Stimulated activated CD8-positive, alpha-beta memory T cell treated with anti-CD3 and anti-CD28 coated beads, Interleukin-2, amount 100 ng/mL, for 48 hours (primary cell): ENCODE measurements around the gene DERL2.
"Not testable (repeated sequence)": the region's sequence is repeated elsewhere in the genome, so short reads cannot be mapped to it uniquely, and the experiment has no call there.

Source experiments
- DNase-seq, 2 donors: peaks; one replicate each; pipeline ENCODE4 v3.0.0-alpha.2; 2020; ENCODE audit warnings: low read depth in 2 of 2

DERL2 gene

GRCh38 chr17:5437721-5438317, 48.2 kb downstream of the DERL2 start:
- no peak for DNase-seq

- not testable (repeated sequence) for DNase-seq
Measured at GRCh38 chr17:5435781-5436315, 50.1 kb downstream of the DERL2 start.

- DNase-seq: no peak
Measured at GRCh38 chr17:5434984-5435383, 51.0 kb downstream of the DERL2 start.

GRCh38 chr17:5431949-5432556, 53.9 kb downstream of the DERL2 start:
- no peak for DNase-seq

- DNase-seq: not testable (repeated sequence)
Measured at GRCh38 chr17:5431234-5431633, 54.7 kb downstream of the DERL2 start.

- no peak for DNase-seq
Measured at GRCh38 chr17:5430413-5430999, 55.5 kb downstream of the DERL2 start.

- no peak for DNase-seq
Measured at GRCh38 chr17:5429191-5429887, 56.6 kb downstream of the DERL2 start.

GRCh38 chr17:5425826-5426225, 60.2 kb downstream of the DERL2 start:
- no peak for DNase-seq

- DNase-seq: no peak
Measured at GRCh38 chr17:5424909-5425308, 61.1 kb downstream of the DERL2 start.

- DNase-seq: no peak
Measured at GRCh38 chr17:5422505-5422904, 63.5 kb downstream of the DERL2 start.
